ENCODE measurements around the gene SPTLC2.

DNA sequence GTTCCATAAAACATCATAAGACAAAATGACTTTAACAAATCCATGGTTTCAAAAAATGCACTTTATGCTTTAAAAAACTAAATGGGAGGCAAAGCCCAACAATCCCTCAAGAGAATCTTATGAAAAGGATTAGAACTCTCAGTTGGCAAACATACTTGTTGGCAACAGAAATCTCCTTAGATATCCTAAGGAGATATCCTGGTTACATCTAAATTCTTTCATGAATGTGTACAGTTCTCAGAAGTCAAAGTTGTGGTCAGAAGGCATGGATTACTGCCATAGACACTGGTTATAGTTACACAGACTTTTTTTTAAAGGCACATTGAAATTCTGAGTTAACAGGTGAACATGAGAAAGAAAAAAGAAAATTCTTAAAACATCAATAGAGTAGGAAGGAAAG lies 100.3 kb downstream of the SPTLC2 start:
- TF ChIP-seq, protein P1, sequence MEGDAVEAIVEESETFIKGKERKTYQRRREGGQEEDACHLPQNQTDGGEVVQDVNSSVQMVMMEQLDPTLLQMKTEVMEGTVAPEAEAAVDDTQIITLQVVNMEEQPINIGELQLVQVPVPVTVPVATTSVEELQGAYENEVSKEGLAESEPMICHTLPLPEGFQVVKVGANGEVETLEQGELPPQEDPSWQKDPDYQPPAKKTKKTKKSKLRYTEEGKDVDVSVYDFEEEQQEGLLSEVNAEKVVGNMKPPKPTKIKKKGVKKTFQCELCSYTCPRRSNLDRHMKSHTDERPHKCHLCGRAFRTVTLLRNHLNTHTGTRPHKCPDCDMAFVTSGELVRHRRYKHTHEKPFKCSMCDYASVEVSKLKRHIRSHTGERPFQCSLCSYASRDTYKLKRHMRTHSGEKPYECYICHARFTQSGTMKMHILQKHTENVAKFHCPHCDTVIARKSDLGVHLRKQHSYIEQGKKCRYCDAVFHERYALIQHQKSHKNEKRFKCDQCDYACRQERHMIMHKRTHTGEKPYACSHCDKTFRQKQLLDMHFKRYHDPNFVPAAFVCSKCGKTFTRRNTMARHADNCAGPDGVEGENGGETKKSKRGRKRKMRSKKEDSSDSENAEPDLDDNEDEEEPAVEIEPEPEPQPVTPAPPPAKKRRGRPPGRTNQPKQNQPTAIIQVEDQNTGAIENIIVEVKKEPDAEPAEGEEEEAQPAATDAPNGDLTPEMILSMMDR (IDR thresholded peaks at IDR 0.05): no peak
- no peak for TF ChIP-seq EP300 (IDR thresholded peaks at IDR 0.05)

Measured in ovary (tissue), 3 donors.